Measurements from ENCODE around the gene CCDC187.

The CCDC187 gene

DNA sequence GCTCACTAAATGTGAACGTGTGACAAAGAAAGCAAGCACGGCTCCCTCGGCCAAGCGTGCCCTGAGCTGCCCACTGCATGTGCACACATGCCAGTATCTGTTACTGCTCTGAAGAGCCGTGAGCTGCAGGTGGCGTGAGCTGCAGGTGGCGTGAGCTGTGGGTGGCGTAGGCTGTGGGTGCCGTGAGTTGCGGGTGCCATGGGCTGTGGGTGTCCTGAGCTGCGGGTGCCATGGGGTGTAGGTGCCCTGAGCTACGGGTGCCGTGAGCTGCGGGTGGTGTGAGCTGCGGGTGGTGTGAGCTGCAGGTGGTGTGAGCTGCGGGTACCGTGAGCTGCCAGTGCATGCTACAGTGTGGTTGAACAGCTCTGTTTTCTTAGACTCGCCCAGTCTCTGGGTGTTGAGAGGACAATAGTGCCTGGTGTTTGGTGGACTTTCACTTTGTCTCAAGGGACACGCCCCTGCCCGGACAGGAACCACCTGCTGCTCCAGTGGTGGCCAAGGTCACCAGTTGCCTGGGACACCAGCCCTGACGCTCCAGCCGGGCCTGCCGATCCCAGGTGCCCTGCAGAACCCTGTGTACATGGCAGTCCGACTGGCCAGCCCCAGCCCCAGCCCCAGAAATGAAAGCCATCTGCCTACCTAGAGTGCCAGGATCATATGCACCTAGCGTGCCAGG is 6.7 kb downstream of the CCDC187 start:
- no peak for DNase-seq (ENCODE audit: low read depth)

DNA sequence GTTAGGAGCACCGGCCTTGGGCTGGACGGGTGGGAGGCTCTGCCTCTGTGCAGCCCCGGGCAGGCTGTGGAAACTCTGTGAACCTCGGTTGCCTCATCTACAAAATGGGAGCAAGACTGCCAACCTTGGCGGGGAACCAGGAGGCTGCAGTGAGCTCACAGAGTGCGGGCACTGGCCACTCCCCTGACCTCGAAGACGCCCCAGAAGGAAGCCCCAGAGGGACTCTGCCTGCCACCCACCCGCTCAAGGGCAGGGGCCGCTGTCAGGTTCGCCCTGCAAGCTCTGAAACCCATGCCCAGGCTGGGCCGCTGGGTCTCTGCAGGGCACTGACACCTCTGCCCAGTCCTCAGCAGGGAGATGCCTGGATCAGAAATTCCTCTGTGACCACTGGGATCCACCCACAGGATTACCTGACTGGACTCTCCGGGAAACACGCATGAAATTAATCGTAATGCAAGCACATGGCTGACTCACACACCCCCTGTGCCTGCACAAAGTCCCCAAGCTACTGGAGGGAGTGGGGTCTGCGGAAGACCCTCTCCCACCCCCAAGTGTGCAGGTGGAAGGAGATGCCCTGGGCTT is 7.4 kb downstream of the CCDC187 start:
- DNase-seq (ENCODE audit: low read depth) = no peak

DNA sequence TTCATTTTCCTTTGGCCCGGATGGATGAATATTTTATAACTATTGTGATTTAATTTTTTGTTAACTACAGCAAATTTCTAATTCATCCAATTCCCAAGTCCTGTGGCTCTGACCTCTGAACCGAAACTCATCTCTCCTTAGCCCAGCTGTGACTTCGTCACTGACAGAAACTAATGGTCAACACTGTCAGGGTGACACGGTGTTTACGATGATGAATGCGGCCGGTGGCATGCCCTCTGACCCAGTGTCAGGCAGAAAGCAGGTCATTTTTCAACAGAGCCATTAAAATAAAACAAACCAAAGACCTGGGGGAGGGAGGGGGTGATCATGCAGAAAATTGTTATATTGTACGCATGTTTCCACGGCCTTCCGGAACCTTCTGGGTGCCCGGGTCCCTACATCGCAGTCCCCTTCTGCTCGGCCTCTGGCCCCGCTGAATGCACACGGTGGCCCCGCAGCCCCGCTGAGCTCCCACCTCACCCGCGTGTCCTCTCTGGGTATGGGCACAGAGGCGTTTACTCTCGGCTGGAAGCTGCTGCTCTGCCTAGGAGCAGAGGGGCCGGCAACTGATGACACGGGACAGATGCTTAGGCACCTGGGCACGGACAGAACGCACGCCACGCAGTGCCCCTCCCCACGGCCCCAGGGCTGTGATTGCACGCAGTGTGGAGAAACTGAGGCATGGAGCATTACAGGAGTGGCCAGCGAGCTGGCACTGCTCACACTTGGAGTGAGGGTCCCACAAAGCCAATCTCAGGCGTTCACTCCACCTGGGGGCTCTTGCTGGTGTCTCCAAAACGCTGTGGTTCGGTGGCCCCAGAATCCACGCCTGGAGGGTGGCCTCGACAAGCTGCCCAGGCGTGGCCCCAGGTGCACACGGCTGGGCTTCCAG is 8.1 kb downstream of the CCDC187 start:
- DNase-seq (ENCODE audit: low read depth) = no peak

DNA sequence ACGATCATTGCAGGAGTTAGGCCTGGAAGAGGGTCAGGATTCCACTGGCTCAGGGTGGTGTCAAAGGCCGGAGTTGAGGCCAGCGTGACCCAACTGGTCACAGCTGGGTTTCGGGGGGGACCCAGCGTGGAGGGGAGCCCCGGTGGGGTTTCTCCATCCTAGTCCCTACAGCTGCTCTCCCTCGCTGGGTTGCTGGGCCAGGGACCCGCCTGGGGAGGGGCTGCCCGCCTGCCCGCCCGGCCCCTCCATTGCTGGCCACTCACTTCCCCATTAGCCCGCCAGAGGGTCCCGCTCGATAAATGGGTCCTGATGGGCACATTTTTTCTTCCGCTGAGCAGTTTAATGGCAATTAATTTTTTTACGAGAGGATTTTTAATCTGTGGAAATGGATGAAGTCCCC is 8.8 kb downstream of the CCDC187 start:
- no peak for DNase-seq (ENCODE audit: low read depth)

DNA sequence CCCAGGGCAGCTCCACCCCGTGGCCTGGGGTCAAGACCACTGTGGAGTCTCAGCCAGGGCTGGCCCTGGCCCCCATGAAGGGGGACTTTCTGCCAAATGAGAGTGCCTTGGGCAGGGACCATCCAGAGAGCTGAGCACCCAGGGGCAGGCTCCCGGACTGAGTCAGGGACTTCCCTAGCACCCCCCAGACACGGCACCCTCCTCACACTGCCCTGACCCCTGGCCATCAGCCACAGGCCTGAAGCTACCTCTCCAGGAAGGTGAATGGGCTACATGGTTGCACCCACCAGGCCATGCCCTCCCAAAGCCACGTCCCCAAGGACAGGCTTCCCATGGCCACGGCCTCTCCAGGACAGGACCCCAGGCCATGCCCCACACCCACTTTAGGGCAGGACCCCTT is 9.5 kb downstream of the CCDC187 start:
- no peak for DNase-seq (ENCODE audit: low read depth)

DNA sequence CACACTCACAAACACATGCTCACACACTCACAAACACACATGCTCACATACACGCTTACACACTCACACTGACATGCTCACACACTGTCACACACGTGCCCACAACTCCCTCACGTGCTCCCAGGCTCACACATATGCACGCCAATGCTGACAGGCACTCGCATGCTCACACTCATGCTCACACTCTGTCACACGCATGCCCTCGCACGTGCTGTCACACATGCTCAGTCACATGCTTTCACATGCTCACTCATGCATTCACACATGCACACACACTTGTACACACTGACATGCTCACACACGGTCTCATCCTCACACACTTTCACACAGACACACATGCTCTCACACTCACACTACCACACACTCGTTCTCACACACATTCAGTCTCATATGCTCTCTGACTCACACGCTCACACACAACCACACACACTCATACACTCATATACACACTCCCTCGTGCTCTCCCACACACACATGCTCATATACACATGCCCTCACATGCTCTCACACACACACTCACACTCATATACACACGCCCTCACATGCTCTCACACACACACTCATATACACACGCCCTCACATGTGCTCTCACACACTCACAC is 10.3 kb downstream of the CCDC187 start:
- DNase-seq (ENCODE audit: low read depth) = no peak

DNA sequence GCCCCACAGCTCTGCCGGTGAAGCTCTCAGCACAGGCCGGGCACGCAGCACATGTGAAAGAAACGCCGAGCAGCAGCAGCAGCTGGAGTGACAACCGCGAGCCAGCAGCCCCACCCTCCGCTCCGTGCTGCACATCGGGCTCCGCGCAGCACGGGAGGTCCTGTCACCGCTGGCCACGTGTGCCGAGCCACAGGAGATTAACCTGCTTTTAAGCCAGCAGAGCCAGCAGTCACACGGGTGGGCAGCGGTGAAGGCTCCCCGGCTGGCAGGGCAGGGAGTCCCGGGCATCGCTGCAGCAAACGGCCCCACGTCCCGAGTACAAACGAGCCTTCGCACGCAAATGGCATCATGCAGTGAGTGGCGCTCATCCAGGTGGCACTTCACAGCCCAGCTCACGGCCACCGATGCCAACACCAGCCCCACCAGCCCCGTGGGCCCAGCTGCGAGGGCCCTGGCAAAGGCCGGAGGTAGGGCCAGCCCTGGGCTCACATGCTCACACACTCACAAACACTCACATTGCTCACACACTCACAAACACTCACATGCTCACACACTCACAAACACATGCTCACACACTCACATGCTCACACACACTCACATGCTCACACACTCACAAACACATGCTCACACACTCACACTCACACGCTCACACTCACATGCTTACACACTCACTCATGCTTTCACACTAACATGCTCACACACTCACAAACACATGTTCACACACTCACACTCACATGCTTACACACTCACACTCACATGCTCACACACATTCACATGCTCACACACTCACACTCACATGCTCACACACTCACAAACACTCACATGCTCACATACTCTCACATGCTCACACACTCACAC is 11.1 kb downstream of the CCDC187 start:
- DNase-seq (ENCODE audit: low read depth) = no peak

DNA sequence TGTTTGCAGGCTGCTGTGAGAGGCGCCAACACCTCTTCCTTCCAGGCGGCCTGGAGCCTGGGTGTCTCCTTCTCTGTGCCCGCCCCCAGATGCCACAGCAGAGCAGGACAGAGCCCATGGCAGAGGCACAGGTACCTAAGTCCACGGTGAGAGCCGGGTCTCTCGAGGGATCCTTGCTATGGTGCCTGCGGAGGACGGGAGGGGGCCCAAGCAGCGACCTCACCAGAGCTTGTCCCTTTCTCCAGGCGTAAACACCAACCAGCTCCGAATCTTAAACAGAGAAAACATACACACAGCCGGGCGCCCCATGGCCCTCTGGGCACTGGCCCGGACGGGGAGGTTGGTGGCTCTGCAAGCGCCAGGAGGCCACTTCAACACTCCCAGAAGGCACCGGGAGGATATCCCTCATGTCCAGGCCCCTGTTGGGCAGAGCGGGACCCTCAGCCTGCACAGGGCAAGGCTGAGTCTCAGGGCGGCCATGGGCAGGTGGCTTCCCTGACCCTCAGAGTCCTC is 11.8 kb downstream of the CCDC187 start:
- DNase-seq (ENCODE audit: low read depth) = no peak

DNA sequence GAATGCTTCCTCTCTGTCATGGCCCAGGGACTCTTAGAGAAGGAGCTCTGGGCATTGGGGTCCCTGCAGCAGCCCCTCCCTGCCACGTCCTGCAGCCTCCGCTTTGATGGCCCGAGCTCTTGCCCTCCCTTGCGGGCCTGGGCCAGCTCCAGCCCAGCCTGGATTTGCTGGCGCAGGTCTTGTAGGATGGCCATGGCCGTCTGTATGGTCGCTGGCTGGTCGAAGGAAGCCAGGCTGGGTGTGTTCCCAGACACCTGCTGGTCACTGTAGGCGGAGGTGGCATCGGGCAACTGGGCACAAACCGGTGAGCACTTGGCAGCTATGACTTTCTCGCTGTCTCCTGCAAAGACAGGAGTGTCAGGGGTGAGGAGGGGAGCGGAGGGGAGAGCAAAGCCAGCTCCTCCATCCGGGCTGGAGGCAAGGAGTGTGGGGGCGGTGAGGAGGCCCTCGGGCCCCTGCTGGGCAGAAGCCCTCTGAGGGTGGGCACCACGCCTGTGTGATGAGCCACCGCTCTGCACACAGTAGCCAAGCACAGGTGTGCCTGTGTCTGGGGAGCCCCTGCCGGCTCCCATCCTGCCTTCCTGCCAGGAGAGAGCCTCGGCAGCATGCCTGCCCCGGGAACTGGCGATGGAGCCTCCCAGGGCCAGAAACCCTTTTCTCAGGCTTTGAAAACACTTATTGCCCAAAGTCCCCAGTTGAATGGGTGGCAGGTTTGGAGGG is 12.4 kb downstream of the CCDC187 start:
- no peak for DNase-seq (ENCODE audit: low read depth)

DNA sequence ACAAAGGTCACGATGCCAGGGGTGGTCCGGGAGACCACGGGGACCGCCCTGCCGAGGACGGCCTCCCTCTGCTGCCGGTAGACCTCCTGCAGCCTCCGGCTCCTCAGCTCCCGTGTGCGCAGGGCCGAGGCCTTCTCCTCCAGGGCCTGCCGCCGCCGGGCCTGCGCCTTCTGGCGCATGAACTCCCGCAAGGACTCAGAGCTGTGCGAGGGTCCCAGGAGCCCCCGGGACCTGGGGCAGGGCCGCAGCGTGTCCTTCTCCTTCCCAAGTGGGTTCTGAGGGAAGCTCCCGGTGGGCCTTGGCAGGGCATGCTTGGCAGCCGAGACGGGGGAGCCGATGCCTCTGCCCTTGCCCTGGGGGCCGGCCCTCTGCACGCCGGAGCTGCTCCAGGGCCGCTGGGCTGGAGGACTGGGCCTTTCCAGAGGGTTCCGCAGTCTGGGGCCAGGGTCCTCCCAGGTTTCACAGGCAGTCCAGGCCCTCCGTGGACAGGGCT is 13.3 kb downstream of the CCDC187 start:
- DNase-seq (ENCODE audit: low read depth) = no peak

DNA sequence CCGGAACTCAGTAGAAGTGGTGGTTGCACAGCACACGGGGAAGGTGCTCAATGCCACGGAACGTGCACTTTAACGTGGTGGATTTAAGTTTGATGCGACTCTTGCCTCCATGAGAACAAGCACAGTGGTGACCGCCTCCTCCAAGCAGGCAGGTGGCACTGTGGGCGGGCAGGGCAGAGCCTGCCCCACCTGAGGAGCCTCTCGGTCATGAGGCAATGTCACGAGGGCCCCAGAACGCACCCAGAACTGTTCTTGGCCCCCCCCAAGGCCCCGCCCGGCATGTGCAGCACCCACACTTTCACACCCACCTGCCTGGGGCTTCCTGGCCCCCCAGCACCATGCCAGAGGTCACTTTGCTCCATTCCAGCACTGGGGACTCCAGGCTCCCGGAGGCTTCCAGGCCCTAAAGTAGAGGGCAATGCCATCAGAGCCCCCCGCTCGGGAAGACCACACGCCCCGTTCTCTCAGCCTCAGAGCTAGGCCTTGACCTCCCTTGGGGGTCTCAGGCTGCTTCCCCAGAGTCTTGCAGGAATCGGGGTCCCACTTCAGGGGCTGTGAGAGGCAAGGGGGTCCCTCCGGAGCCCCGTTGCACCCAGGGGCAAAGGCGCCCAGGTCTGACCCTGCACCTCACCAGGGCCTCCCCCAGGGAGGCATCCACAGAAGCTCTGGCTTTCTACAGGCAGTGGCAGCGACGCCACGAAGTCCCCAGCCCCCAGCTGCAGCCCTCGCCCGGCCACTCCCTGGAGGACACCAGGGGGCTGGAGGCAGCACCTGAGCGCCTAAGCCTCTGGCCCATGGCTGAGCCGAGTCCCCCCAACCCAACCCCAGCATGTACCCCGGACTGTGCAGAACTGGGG is 14.0 kb downstream of the CCDC187 start:
- no peak for DNase-seq (ENCODE audit: low read depth)

DNA sequence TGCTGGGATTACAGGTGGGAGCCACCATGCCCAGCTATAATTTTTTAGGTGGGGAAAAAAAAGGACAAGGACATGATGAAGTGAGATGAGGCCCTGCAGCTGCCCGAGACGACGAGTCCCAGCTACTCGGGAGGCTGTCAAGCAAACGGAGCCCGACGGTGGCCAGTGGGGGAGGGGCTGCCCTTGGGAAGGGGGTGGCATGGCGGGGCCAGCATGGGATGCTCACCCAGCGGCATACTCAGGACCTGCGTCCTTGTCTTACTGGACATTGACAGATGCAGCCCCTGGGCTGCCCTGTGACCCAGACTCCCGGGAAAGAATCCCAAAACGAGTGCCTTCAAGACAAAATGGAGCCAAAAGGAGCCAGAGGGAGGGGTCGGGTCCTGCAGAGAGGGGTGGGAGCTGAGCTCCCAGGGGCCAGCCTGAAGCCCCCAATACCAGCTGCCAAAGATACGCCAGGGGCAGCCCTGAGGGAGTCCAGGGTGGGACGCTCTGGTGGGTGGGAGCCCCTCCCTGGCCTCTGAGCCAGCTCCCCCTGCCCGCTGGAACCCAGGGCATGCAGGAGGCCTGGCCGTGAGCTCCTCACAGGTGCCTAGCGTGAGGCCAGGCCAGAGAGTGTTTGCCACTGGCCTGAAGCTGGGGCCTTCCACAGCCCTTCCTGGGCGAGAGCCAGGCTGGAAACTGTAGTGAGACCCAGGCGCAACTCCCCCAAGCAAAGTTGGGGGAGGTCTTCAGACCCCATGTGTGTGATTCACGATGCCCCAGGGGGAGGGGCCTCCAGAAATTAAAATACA is 15.7 kb downstream of the CCDC187 start:
- no peak for DNase-seq (ENCODE audit: low read depth)

DNA sequence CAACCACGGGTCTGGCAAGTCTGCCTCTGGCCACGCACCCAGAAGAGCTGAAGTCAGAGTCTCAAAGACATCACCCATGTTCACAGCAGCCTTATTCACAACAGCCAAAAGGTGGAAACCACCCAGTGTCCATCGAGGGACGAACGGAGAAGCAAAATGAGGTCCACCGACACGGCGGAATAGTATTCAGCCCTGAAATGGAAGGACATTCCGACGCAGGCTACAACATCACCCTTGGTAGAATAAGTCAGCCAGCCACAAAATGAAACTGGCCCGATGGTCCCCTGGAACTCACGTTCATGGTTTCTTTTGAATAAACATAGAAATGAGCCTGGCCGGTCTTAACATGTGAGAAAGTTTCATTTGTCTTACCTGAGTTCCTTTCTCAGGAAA is 16.9 kb downstream of the CCDC187 start:
- DNase-seq (ENCODE audit: low read depth) = no peak

DNA sequence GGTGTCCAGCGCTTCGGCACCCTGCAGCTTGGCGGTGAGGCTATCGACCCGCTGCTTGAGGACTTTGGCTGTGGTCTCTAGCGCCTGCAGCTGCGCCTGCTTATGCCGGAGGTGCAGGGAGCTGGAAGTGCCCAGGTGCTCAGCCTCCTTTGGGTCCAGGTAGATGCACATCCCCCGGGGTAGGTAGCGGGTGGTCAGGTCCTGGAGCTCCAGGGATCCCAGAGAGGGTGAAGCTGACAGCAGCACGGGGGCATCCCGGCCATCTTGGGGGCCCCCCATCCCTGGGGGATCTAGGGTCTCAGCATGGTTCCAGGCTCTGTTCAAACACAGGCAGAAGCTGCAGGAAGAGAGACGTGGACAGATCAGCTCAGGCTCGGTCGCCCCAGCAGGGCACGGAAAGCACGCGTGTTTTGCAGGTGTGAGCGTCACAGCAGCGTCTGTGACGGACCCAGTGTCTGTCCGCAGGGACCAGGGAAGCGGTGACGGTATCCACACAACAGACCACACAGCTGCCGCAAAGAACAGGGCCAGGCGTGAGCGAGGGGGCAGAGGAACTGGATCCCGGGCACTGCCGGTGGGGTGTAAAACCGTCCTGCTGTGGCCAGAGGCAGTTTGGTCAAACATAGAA is 17.4 kb downstream of the CCDC187 start:
- no peak for DNase-seq (ENCODE audit: low read depth)

DNA sequence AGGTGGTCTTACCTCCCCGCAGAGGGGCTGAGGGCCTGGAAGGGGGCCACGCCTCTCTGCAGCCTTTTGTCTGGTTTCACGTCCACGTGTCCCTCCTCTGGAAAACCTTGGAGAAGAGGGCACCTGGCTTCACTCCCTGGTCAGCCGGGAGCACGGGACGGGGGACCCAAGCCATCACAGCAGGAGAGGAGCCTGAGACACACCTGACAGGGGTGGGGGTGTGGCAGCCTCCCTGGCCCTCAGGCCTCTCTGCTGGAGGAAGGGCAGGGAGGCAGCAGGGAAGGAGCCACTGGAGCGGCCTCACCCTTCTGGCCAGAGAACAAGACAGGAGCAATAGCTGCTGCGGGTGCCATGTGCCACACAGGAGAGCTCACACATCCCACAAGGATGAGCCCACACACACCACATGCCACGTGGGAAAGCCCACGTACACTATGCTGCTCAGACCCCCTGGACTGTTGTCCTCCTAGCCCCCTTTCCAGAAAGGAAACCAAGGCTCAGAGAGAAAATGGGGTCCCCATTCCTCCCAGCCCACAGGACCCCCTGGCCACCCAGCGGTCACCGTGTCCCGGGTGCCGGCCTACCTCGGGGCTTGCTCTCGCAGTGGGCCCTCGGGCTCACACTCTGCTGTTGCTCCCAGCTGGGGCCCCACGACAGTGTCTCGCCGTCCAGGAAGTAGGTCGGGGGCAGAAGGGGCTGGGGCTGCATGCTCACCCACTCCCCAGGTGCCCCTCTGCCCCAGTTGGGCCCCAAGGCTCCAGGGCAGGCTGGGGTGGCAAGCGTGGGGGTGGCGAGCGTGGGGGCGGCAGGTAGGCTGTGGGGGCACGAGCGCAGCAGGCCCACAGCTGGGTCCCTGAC is 18.2 kb downstream of the CCDC187 start:
- no peak for DNase-seq (ENCODE audit: low read depth)

DNA sequence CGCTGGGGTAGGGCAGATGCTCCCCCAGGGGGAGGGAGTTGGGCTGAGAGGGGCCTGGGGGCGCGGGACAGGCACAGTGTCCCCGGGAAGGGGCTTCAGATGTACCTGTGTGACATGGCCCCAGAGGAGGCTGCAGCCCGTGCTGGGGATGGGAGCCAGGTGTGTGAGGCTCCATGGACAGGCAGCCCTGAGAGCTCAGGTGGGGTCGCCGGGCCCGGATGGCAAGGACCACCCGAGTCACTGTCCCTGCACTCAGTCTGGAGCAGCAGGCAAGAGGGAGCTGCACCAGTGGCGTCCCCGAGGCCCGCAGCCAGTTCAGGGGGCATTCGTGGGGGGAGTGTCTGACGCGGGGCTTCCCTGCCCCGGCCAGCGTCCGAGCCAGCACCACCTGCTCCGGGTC is 18.9 kb downstream of the CCDC187 start:
- DNase-seq (ENCODE audit: low read depth) = no peak

DNA sequence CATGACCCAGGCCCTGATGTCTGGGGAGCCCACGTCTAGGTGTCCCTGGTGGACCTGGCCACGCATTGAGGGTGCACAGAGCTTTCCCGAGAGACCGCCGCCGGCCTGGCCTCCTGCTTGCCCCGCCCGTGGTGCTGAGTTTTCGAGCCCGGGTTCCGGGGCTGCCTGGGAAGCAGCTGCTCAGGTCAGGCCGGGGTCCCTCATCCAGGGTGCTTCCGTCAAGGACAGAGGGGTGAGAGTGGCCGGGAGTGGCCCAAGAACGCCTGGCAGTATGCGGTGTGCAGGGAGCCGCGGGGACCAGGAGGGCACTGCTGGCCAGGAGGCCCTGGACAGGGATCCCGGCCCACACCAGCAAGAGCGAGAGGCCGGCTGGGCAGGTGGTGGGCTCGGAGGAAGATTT is 19.6 kb downstream of the CCDC187 start:
- no peak for DNase-seq (ENCODE audit: low read depth)

Measured in GM04504 (cell line).